Astrocyte (in vitro differentiated cells and primary cell): ENCODE results near the gene CCL26. TPM values are rescaled to one million over a fixed set of nuclear protein-coding genes. Genes with fewer than 3 reads are reported as not detected.

ENCODE experiments used
- DNase-seq: peaks from one replicate; pipeline ENCODE4 v3.0.0-alpha.2; 2010; ENCODE audit warnings: low read depth
- FAIRE-seq: peaks from 2 replicates; lab custom pipeline; 2011; peaks lifted over from hg19 to GRCh38; lab: Jason Lieb, UNC
- H2AFZ ChIP-seq: 2 replicates; pipeline ENCODE4 v1.6.0; 2012; ENCODE audit warnings: low read depth, low read length, inconsistent platforms
- H3K27ac ChIP-seq: 2 replicates; pipeline ENCODE4 v1.5.1; 2011; ENCODE audit warnings: low read depth, low read length, inconsistent platforms
- H3K27me3 ChIP-seq: 2 replicates; pipeline ENCODE4 v1.6.0; 2011; ENCODE audit warnings: low read length, inconsistent platforms; ENCODE audit not compliant: insufficient read depth
- H3K36me3 ChIP-seq: 2 replicates; pipeline ENCODE4 v1.5.1; 2011; ENCODE audit warnings: low read length, inconsistent platforms; ENCODE audit not compliant: insufficient read depth
- H3K4me1 ChIP-seq: 2 replicates; pipeline ENCODE4 v1.5.1; 2011; ENCODE audit warnings: low read length, inconsistent platforms; ENCODE audit not compliant: insufficient read depth
- H3K4me2 ChIP-seq: 2 replicates; pipeline ENCODE4 v1.6.0; 2012; ENCODE audit warnings: low read length, inconsistent platforms
- H3K4me3 ChIP-seq: 2 replicates; pipeline ENCODE4 v1.5.1; 2011; ENCODE audit warnings: low read depth, mild to moderate bottlenecking, low read length, inconsistent platforms; ENCODE audit not compliant: insufficient read depth
- H3K79me2 ChIP-seq: 2 replicates; pipeline ENCODE4 v1.6.0; 2012; ENCODE audit warnings: mild to moderate bottlenecking, low read length, inconsistent platforms; ENCODE audit not compliant: insufficient read depth
- H3K9ac ChIP-seq: 2 replicates; pipeline ENCODE4 v1.6.0; 2012; ENCODE audit warnings: mild to moderate bottlenecking, low read length, inconsistent platforms
- H3K9me3 ChIP-seq: 2 replicates; pipeline ENCODE4 v1.5.1; 2012; ENCODE audit warnings: low read depth, mild to moderate bottlenecking, low read length, inconsistent platforms; ENCODE audit not compliant: insufficient read depth
- H4K20me1 ChIP-seq: 2 replicates; pipeline ENCODE4 v1.6.0; 2012; ENCODE audit warnings: low read length, inconsistent platforms; ENCODE audit not compliant: insufficient read depth
- H3K27ac Mint-ChIP-seq: one replicate; pipeline ENCODE4 v1.8.0; 2021; ENCODE audit warnings: mild to moderate bottlenecking, mixed read lengths; ENCODE audit not compliant: unreplicated experiment
- H3K27me3 Mint-ChIP-seq: one replicate; pipeline ENCODE4 v1.8.0; 2021; ENCODE audit warnings: low read depth, mixed read lengths; ENCODE audit not compliant: unreplicated experiment
- H3K36me3 Mint-ChIP-seq: one replicate; pipeline ENCODE4 v1.8.0; 2021; ENCODE audit warnings: low read depth, mixed read lengths; ENCODE audit not compliant: unreplicated experiment
- H3K4me1 Mint-ChIP-seq: one replicate; pipeline ENCODE4 v1.8.0; 2021; ENCODE audit warnings: low read depth, mixed read lengths; ENCODE audit not compliant: unreplicated experiment
- H3K4me3 Mint-ChIP-seq: one replicate; pipeline ENCODE4 v1.8.0; 2021; ENCODE audit warnings: mild to moderate bottlenecking, moderate library complexity, mixed read lengths; ENCODE audit not compliant: unreplicated experiment
- H3K9me3 Mint-ChIP-seq: one replicate; pipeline ENCODE4 v1.8.0; 2021; ENCODE audit warnings: mild to moderate bottlenecking, mixed read lengths; ENCODE audit not compliant: unreplicated experiment
- CTCF ChIP-seq: IDR thresholded peaks from 2 replicates; pipeline ENCODE4 v1.5.1; 2011; ENCODE audit warnings: low read depth, mild to moderate bottlenecking, inconsistent platforms, low read length, moderate library complexity; ENCODE audit not compliant: insufficient read depth
- EZH2 ChIP-seq: IDR thresholded peaks from 2 replicates; pipeline ENCODE4 v1.6.1; 2012; ENCODE audit warnings: mild to moderate bottlenecking, low read length, inconsistent platforms; ENCODE audit not compliant: insufficient read depth
- total RNA-seq: library from RNA; stranded (reverse); gene quantifications from 2 replicates; pipeline ENCODE4 v1.2.1, GENCODE V29; 2021

CCL26 gene
- total RNA-seq, 1 donor from 2014 or later = not detected

- no peaks in the 10 kb centered on the region for H3K79me2 ChIP-seq
These were observed 41.1 kb upstream of the CCL26 start for GRCh38 chr7:75813084-75813483.

GRCh38 chr7:75811894-75812678 lies 40.1 kb upstream of the CCL26 start:
- no peaks in the 10 kb centered on the region for H3K36me3 Mint-ChIP-seq
- Histone ChIP-seq H3K9ac (no peak overlapping the region), H3K4me1 (peaks cover 6% of the 10 kb centered on the region), H3K9me3 (peaks cover 2% of the 10 kb centered on the region), H3K27ac (no peak overlapping the region), H2AFZ (no peak overlapping the region), H3K4me2 (no peak overlapping the region), H3K79me2 (no peaks in the 10 kb centered on the region), H3K4me3 (no peak overlapping the region), H4K20me1 (no peaks in the 10 kb centered on the region), H3K27me3 (no peaks in the 10 kb centered on the region), H3K36me3 (no peaks in the 10 kb centered on the region)
- DNase-seq = no peak
- no peak overlapping the region for H3K4me3 Mint-ChIP-seq
- no peak for FAIRE-seq
- peaks cover 2% of the 10 kb centered on the region for H3K9me3 Mint-ChIP-seq
- H3K27me3 Mint-ChIP-seq = no peaks in the 10 kb centered on the region
- TF ChIP-seq EZH2 (no peak), CTCF (no peak)
- H3K4me1 Mint-ChIP-seq = no peaks in the 10 kb centered on the region
- no peak overlapping the region for H3K27ac Mint-ChIP-seq

More at GRCh38 chr7:75813084-75813483, 41.1 kb upstream of the CCL26 start:
- Histone ChIP-seq H3K4me2 (no peak overlapping the region), H3K4me3 (no peak overlapping the region), H3K27me3 (no peaks in the 10 kb centered on the region), H3K36me3 (no peaks in the 10 kb centered on the region), H3K4me1 (peaks cover 6% of the 10 kb centered on the region), H3K27ac (no peak overlapping the region), H4K20me1 (no peaks in the 10 kb centered on the region), H2AFZ (no peak overlapping the region), H3K9ac (no peak overlapping the region), H3K9me3 (no peaks in the 10 kb centered on the region)
- FAIRE-seq (no peak), DNase-seq (no peak)
- Mint-ChIP-seq H3K9me3 (peaks cover 2% of the 10 kb centered on the region), H3K4me1 (no peaks in the 10 kb centered on the region), H3K4me3 (no peak overlapping the region), H3K36me3 (no peaks in the 10 kb centered on the region), H3K27ac (no peak overlapping the region), H3K27me3 (no peaks in the 10 kb centered on the region)
- TF ChIP-seq CTCF (no peak), EZH2 (no peak)

- Histone ChIP-seq H3K4me2 (no peak overlapping the region), H3K9me3 (peaks cover 9% of the 10 kb centered on the region), H4K20me1 (no peaks in the 10 kb centered on the region), H3K27me3 (no peaks in the 10 kb centered on the region), H3K4me1 (peaks cover 1% of the 10 kb centered on the region), H2AFZ (no peak overlapping the region), H3K27ac (no peak overlapping the region), H3K36me3 (no peaks in the 10 kb centered on the region), H3K9ac (no peak overlapping the region), H3K4me3 (no peak overlapping the region), H3K79me2 (no peaks in the 10 kb centered on the region)
- no peak for TF ChIP-seq EZH2
- no peak for TF ChIP-seq CTCF
- Mint-ChIP-seq H3K27me3 (no peaks in the 10 kb centered on the region), H3K27ac (no peak overlapping the region), H3K4me3 (no peak overlapping the region), H3K36me3 (no peaks in the 10 kb centered on the region), H3K9me3 (peaks cover 9% of the 10 kb centered on the region), H3K4me1 (no peaks in the 10 kb centered on the region)
- DNase-seq (no peak), FAIRE-seq (no peak)
These were observed 37.4 kb upstream of the CCL26 start for GRCh38 chr7:75809396-75809795.
